Calu3 (cell line): Measurements from ENCODE around the gene ARRDC2. TPM values are rescaled to one million over a fixed set of nuclear protein-coding genes. Genes with fewer than 3 reads are reported as not detected.

ENCODE experiments used
- BruUV-seq: library from RNA; stranded (reverse); fragments of 400-500 nt; replicated peaks from 2 replicates; lab custom pipeline; 2021; lab: Mats Ljungman, UMichigan
- CTCF ChIA-PET: fragments of 300-600 bp; sonication (Branson Sonifier 250); formaldehyde crosslinking; loops from one replicate; lab custom pipeline; 2022; ENCODE audit warnings: antibody characterized with exemption; lab: Charles Lee
- DNase-seq: peaks from one replicate; pipeline ENCODE4 v3.0.0; 2022
- H3K27ac Mint-ChIP-seq: one replicate; pipeline ENCODE4 v1.8.0; 2022; ENCODE audit warnings: mixed read lengths; ENCODE audit not compliant: unreplicated experiment
- H3K27me3 Mint-ChIP-seq: one replicate; pipeline ENCODE4 v1.8.0; 2022; ENCODE audit warnings: mixed read lengths; ENCODE audit not compliant: unreplicated experiment
- H3K36me3 Mint-ChIP-seq: one replicate; pipeline ENCODE4 v1.8.0; 2022; ENCODE audit warnings: mild to moderate bottlenecking, moderate library complexity, mixed read lengths; ENCODE audit not compliant: insufficient read depth, unreplicated experiment
- H3K4me1 Mint-ChIP-seq: one replicate; pipeline ENCODE4 v1.8.0; 2022; ENCODE audit warnings: mild to moderate bottlenecking, low read depth, mixed read lengths; ENCODE audit not compliant: unreplicated experiment
- H3K4me3 Mint-ChIP-seq: one replicate; pipeline ENCODE4 v1.8.0; 2022; ENCODE audit warnings: mild to moderate bottlenecking, low read depth, moderate library complexity, mixed read lengths; ENCODE audit not compliant: unreplicated experiment
- H3K9me3 Mint-ChIP-seq: one replicate; pipeline ENCODE4 v1.8.0; 2022; ENCODE audit warnings: low read depth, mixed read lengths; ENCODE audit not compliant: unreplicated experiment
- intact Hi-C: fragments of 100-400 bp; cut with micrococcal nuclease; formaldehyde crosslinking; loops from one replicate; pipeline ENCODE4 v1.10.0; 2022; ENCODE audit not compliant: unreplicated experiment
- total RNA-seq: library from RNA; stranded (reverse); gene quantifications from 2 replicates; pipeline ENCODE4 v1.2.3, GENCODE V29; 2022
- TF ChIP-seq, protein P1 (sequence below): fragments of 200-600 bp; IDR thresholded peaks from one replicate; pipeline ENCODE4 v1.8.0; 2022; ENCODE audit warnings: antibody characterized with exemption; ENCODE audit not compliant: unreplicated experiment

ARRDC2 gene
- total RNA-seq, 1 experiment from 2014 or later, result 15.8 TPM

DNA sequence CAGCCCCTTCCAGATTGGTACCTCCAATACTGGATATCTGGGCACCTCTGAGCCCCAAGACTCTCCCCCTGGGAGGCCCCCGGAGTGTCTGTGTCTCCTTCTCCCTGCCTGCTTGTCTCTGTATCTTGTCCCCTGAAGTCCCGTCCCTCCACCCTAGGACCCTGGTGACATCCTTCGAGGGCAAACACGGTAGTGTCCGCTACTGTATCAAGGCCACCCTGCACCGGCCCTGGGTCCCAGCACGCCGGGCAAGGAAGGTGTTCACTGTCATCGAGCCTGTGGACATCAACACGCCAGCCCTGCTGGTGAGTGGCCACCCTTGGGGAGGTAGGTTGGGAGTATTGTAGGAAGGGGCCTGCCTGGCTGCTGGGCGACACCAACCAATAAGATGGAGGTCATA lies 844 bp downstream of the ARRDC2 start:
- Mint-ChIP-seq H3K27me3 (no peaks in the 10 kb centered on the region), H3K4me3 (peak overlapping the region; percentile 66), H3K9me3 (no peaks in the 10 kb centered on the region), H3K4me1 (peaks cover 20% of the 10 kb centered on the region), H3K27ac (peak overlapping the region; percentile 68), H3K36me3 (peaks cover 41% of the 10 kb centered on the region)
- intact Hi-C loops, result loop anchor here (5.0 kb wide), 1 partner anchor 243 kb away; no protein-coding TSS in a partner anchor
- DNase-seq, result no peak
- CTCF ChIA-PET, result interaction anchor here (1.2 kb wide), 1 partner anchor 21 kb away, joined by 5 read pairs; no protein-coding TSS in a partner anchor
- BruUV-seq, result no TSS peak
- TF ChIP-seq, protein P1, sequence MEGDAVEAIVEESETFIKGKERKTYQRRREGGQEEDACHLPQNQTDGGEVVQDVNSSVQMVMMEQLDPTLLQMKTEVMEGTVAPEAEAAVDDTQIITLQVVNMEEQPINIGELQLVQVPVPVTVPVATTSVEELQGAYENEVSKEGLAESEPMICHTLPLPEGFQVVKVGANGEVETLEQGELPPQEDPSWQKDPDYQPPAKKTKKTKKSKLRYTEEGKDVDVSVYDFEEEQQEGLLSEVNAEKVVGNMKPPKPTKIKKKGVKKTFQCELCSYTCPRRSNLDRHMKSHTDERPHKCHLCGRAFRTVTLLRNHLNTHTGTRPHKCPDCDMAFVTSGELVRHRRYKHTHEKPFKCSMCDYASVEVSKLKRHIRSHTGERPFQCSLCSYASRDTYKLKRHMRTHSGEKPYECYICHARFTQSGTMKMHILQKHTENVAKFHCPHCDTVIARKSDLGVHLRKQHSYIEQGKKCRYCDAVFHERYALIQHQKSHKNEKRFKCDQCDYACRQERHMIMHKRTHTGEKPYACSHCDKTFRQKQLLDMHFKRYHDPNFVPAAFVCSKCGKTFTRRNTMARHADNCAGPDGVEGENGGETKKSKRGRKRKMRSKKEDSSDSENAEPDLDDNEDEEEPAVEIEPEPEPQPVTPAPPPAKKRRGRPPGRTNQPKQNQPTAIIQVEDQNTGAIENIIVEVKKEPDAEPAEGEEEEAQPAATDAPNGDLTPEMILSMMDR, result no peak

DNA sequence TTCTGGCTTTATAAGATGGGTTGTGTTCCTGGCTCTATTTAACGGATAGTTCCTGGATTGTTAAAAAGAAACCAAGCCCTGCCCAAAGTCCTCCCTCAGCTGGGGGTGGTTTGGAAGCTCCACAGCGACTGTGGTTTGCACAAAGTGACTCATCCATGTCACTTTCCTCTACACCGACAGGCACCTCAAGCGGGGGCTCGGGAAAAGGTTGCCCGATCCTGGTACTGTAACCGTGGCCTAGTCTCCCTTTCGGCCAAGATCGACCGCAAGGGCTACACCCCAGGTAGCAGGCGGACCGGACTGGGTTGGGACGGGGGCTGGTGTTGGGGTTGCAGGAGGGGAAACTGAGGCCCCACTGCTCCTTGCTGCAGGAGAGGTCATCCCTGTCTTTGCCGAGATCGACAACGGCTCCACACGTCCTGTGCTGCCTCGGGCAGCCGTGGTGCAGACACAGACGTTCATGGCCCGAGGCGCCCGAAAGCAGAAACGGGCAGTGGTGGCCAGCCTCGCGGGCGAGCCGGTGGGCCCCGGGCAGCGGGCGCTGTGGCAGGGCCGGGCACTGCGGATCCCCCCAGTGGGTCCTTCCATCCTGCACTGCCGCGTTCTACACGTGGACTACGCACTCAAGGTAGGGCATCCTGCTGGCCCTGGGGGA lies 1.6 kb downstream of the ARRDC2 start:
- Mint-ChIP-seq H3K36me3 (peaks cover 47% of the 10 kb centered on the region), H3K4me3 (peak overlapping the region; percentile 66), H3K27ac (peak overlapping the region; percentile 68), H3K9me3 (no peaks in the 10 kb centered on the region), H3K27me3 (no peaks in the 10 kb centered on the region), H3K4me1 (peaks cover 20% of the 10 kb centered on the region)
- CTCF ChIA-PET, result interaction anchor here (1.3 kb wide), 1 partner anchor 20 kb away, joined by 3 read pairs; no protein-coding TSS in a partner anchor
- peak; percentile 42 for DNase-seq
- no TSS peak for BruUV-seq
- TF ChIP-seq, protein P1, result no peak
- intact Hi-C loops, result loop anchor here (5.0 kb wide), 1 partner anchor 243 kb away; no protein-coding TSS in a partner anchor

DNA sequence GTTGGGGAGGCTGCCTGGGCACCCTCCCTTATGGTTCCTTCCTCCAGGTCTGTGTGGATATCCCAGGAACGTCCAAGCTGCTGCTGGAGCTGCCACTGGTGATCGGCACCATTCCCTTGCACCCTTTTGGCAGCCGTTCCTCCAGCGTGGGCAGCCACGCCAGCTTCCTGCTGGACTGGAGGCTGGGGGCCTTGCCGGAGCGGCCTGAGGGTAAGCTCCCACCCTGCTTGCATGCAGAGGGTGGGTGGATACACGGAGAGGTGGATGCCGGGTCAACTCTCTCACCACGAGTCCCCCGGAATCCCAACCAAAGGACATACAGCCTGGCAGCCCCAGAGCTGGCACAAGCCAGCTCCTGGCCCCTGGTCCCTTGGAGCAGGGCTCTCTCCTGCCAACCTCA lies 2.2 kb downstream of the ARRDC2 start:
- H3K4me1 Mint-ChIP-seq, result peaks cover 20% of the 10 kb centered on the region
- no TSS peak for BruUV-seq
- H3K9me3 Mint-ChIP-seq, result no peaks in the 10 kb centered on the region
- TF ChIP-seq, protein P1, result no peak
- CTCF ChIA-PET, result interaction anchor here (1.3 kb wide), 1 partner anchor 19 kb away, joined by 3 read pairs; no protein-coding TSS in a partner anchor
- intact Hi-C loops, result no loop called here
- no peak overlapping the region for H3K27ac Mint-ChIP-seq
- no peak overlapping the region for H3K4me3 Mint-ChIP-seq
- no peak for DNase-seq
- no peaks in the 10 kb centered on the region for H3K27me3 Mint-ChIP-seq
- H3K36me3 Mint-ChIP-seq, result peaks cover 47% of the 10 kb centered on the region

- TSS peak; percentile 25 for BruUV-seq
- Mint-ChIP-seq H3K27me3 (no peaks in the 10 kb centered on the region), H3K4me3 (no peak overlapping the region), H3K9me3 (no peaks in the 10 kb centered on the region), H3K4me1 (peaks cover 9% of the 10 kb centered on the region), H3K27ac (no peak overlapping the region), H3K36me3 (peaks cover 34% of the 10 kb centered on the region)
- CTCF ChIA-PET, result no interaction called here
- intact Hi-C loops, result no loop called here
- no peak for DNase-seq
- TF ChIP-seq, protein P1, result no peak
These were observed 5.5 kb downstream of the ARRDC2 start for GRCh38 chr19:18013210-18014111.
